ENCODE results near the gene JAG1. TPM values are rescaled to one million over a fixed set of nuclear protein-coding genes. Genes with fewer than 3 reads are reported as not detected.

JAG1 gene
- total RNA-seq, 1 experiment from 2014 or later: 176 TPM

GRCh38 chr20:10634211-10634610, 39.6 kb downstream of the JAG1 start:
- DNase-seq (no peak), ATAC-seq (no peak)
- Histone ChIP-seq H3K79me2 (ENCODE audit: low read length) (no peaks in the 10 kb centered on the region; the same call in 1 of the 2 replicates), H3F3A (ENCODE audit: low read length, unreplicated experiment) (peaks cover 4% of the 10 kb centered on the region), H2AFZ (ENCODE audit: low read length) (no peak overlapping the region), H3K27me3 (ENCODE audit: low read length) (no peaks in the 10 kb centered on the region), H3K27ac (ENCODE audit: low read length) (peak overlapping the region; percentile 53), H3K9me2 (replicated peaks; ENCODE audit: low read length) (no peaks in the 10 kb centered on the region), H3K9ac (ENCODE audit: low read length) (no peak overlapping the region), H4K20me1 (ENCODE audit: low read length) (peaks cover 8% of the 10 kb centered on the region; the same call in 1 of the 2 replicates), H3K4me3 (ENCODE audit: low read length) (no peak overlapping the region), H3K4me1 (ENCODE audit: insufficient read depth, low read length) (peaks cover 7% of the 10 kb centered on the region; the same call in 1 of the 2 replicates), H3K36me3 (ENCODE audit: low read depth, low read length) (peaks cover 23% of the 10 kb centered on the region), H3K4me2 (ENCODE audit: low read length) (no peak overlapping the region), H3K9me3 (ENCODE audit: low read length) (no peaks in the 10 kb centered on the region)
- intact Hi-C loops (cut with micrococcal nuclease): no loop called here
- ChIA-PET POLR2A (ENCODE audit: unreplicated experiment) (interaction anchor here (0.6 kb wide), 1 partner anchor 15 kb away, joined by 3 read pairs; no protein-coding TSS in a partner anchor), CTCF (no interaction called here)
- TF ChIP-seq EZH2phosphoT487 (IDR thresholded peaks at IDR 0.05; ENCODE audit: borderline replicate concordance, low read length): no peak
- no peak for TF ChIP-seq CTCF (conservative IDR thresholded peaks at IDR 0.05; ENCODE audit: low read depth, low read length)
- no peak for TF ChIP-seq EZH2 (IDR thresholded peaks at IDR 0.05; ENCODE audit: low read length, unreplicated experiment)
- BruUV-seq (replicated peaks): no TSS peak

- BruUV-seq (replicated peaks): no TSS peak
- no peaks in the 10 kb centered on the region for H3K27me3 ChIP-seq (ENCODE audit: low read length)
Measured at GRCh38 chr20:10633718-10634117, 40.1 kb downstream of the JAG1 start.

More at GRCh38 chr20:10633718-10634117, 40.1 kb downstream of the JAG1 start:
- Histone ChIP-seq H3K9ac (ENCODE audit: low read length) (no peak overlapping the region), H3K4me2 (ENCODE audit: low read length) (no peak overlapping the region), H3K4me1 (ENCODE audit: insufficient read depth, low read length) (peaks cover 7% of the 10 kb centered on the region; the same call in 1 of the 2 replicates), H3K27ac (ENCODE audit: low read length) (no peak overlapping the region), H3K4me3 (ENCODE audit: low read length) (no peak overlapping the region), H3K79me2 (ENCODE audit: low read length) (no peaks in the 10 kb centered on the region; the same call in 1 of the 2 replicates), H2AFZ (ENCODE audit: low read length) (no peak overlapping the region), H3K9me2 (replicated peaks; ENCODE audit: low read length) (no peaks in the 10 kb centered on the region), H4K20me1 (ENCODE audit: low read length) (0 out of 2 replicates have a peak, but pooled peaks cover 6% of the 10 kb centered on the region), H3F3A (ENCODE audit: low read length, unreplicated experiment) (peaks cover 4% of the 10 kb centered on the region), H3K9me3 (ENCODE audit: low read length) (no peaks in the 10 kb centered on the region), H3K36me3 (ENCODE audit: low read depth, low read length) (peaks cover 20% of the 10 kb centered on the region)
- DNase-seq (no peak), ATAC-seq (no peak)
- intact Hi-C loops (cut with micrococcal nuclease): no loop called here
- CTCF ChIA-PET: no interaction called here
- TF ChIP-seq CTCF (conservative IDR thresholded peaks at IDR 0.05; ENCODE audit: low read depth, low read length): no peak
- no peak for TF ChIP-seq EZH2phosphoT487 (IDR thresholded peaks at IDR 0.05; ENCODE audit: borderline replicate concordance, low read length)
- no peak for TF ChIP-seq EZH2 (IDR thresholded peaks at IDR 0.05; ENCODE audit: low read length, unreplicated experiment)
- POLR2A ChIA-PET (ENCODE audit: unreplicated experiment): interaction anchor here (0.6 kb wide), 1 partner anchor 14 kb away, joined by 3 read pairs; no protein-coding TSS in a partner anchor

All from PC-3 (cell line).